Measurements from ENCODE around the gene CRYAA. TPM values are rescaled to one million over a fixed set of nuclear protein-coding genes. Genes with fewer than 3 reads are reported as not detected.
"Not testable (repeated sequence)": the region's sequence is repeated elsewhere in the genome, so short reads cannot be mapped to it uniquely, and the experiment has no call there.

The CRYAA gene
- total RNA-seq, 3 donors from 2014 or later = not detected

DNA sequence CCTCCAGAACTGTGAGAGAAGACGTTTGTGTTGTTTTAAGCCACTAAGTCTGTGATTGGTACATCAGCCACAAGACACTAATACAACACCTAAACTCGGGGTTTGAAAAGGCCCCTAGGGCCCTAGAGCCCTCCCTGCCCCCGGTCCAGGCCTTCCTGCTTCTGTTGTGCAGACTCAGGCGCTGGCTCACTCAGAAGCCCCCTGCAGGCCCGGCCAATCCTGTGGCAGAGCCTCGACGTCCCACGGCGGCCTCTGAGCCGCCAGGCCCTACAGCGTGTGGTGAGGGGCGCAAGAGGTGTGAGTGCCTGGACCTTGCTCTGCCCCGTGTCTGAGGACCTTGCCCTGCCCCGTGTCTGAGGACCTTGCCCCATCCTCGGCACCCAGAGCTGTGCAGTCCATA lies 3.1 kb upstream of the CRYAA start:
- H3K36me3 ChIP-seq; H3K4me1 ChIP-seq; H3K27ac ChIP-seq; H3K4me3 ChIP-seq; H3K27me3 ChIP-seq; DNase-seq (ENCODE audit: low spot score in 2 of 2); intact Hi-C loops (cut with DNase I; ENCODE audit: low total_unique reads); H3K9me3 ChIP-seq: not testable (repeated sequence)

DNA sequence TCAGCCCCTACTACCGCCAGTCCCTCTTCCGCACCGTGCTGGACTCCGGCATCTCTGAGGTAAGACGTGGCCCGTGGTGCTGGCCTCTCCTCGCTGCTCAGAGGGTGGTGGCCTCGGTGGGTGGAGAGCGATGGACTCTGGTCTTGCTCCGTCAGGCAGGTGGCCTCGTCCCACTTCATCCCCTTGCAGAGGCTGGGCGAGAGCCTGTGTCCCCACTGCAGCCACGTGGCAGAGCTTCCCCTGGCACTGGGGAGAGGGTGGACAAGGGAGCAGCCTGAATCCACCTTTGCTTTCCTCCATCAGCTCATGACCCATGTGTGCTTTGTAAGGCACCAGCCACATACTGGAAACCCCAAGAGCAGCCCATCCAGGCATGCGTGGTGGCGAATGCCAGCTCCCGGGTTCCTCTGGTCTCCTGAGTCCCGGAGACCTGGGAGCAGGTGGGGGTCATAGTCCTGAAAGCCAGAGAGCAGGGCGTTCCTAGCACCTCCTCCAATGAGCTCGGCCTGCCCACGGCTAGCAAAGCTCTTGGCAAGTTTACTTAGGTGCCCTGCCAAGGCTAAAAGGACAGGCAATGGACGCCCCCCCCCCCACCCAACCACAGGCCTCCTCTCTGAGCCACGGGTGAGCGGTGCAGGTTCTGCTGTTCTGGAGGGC lies 550 bp downstream of the CRYAA start:
- peak in 1 of 2 donors; percentile 11 for DNase-seq (ENCODE audit: low spot score in 2 of 2)
- H3K27ac ChIP-seq; H3K4me1 ChIP-seq; H3K4me3 ChIP-seq; intact Hi-C loops (cut with DNase I; ENCODE audit: low total_unique reads); H3K9me3 ChIP-seq; H3K36me3 ChIP-seq; H3K27me3 ChIP-seq: not testable (repeated sequence)

DNA sequence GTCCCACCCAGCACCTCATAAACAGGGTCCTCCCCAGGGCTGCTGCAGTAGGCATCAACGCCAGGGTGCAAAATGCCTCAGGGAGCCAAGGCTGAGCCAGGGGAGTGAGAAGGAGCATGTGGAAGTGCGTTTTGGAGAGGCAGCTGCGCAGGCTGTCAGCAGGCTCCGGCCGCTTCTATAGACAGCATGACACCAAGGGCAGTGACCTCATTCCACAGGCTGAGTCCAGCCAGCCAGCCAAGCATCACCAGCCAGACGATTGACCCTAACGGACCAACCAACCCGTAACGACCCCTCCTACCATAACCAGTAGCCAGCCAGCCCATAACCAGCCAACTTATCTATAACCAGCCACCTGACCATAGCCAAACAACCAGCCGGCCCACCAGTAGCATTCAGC lies 1.1 kb downstream of the CRYAA start:
- not testable (repeated sequence) for DNase-seq (ENCODE audit: low spot score in 2 of 2); H3K27ac ChIP-seq

DNA sequence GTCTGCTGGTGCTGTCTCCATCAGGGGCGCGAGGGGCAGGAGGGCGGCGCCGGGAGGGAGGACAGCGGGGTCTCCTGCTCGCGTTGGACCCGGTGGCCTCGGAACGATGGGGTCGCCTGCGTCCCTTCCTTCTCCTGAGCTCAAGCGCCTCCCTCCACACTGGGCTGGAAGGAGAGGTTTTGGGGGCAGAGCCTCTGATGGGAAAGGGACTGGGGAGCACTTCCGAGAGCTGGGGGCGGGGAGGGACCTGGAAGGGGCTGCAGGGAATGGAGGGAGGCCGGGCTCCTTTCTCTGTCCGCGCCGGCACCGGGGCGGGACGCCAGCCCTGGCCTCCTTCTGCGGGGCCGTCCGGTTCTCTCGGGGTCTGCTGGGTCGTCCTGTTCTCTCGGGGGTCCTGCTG lies 4.0 kb downstream of the CRYAA start:
- intact Hi-C loops (cut with DNase I; ENCODE audit: low total_unique reads) = not testable (repeated sequence)

More for the DNA sequence above, 1.1 kb downstream of the CRYAA start:
- H3K9me3 ChIP-seq; H3K27me3 ChIP-seq; H3K36me3 ChIP-seq; intact Hi-C loops (cut with DNase I; ENCODE audit: low total_unique reads); H3K4me3 ChIP-seq; H3K4me1 ChIP-seq: not testable (repeated sequence)

GRCh38 chr21:43173438-43173837 lies 4.6 kb downstream of the CRYAA start:
- H3K4me1 ChIP-seq; H3K27ac ChIP-seq; H3K4me3 ChIP-seq; H3K36me3 ChIP-seq; DNase-seq (ENCODE audit: low spot score in 2 of 2); intact Hi-C loops (cut with DNase I; ENCODE audit: low total_unique reads); H3K27me3 ChIP-seq; H3K9me3 ChIP-seq: not testable (repeated sequence)

More for the DNA sequence above, 4.0 kb downstream of the CRYAA start:
- H3K4me1 ChIP-seq; H3K27me3 ChIP-seq; H3K36me3 ChIP-seq; H3K9me3 ChIP-seq; H3K4me3 ChIP-seq; H3K27ac ChIP-seq; DNase-seq (ENCODE audit: low spot score in 2 of 2): not testable (repeated sequence)

- H3K4me3 ChIP-seq; H3K27ac ChIP-seq; H3K27me3 ChIP-seq; intact Hi-C loops (cut with DNase I; ENCODE audit: low total_unique reads); H3K36me3 ChIP-seq; H3K9me3 ChIP-seq; DNase-seq (ENCODE audit: low spot score in 2 of 2); H3K4me1 ChIP-seq: not testable (repeated sequence)
Measured at GRCh38 chr21:43173930-43174329, 5.1 kb downstream of the CRYAA start.

DNA sequence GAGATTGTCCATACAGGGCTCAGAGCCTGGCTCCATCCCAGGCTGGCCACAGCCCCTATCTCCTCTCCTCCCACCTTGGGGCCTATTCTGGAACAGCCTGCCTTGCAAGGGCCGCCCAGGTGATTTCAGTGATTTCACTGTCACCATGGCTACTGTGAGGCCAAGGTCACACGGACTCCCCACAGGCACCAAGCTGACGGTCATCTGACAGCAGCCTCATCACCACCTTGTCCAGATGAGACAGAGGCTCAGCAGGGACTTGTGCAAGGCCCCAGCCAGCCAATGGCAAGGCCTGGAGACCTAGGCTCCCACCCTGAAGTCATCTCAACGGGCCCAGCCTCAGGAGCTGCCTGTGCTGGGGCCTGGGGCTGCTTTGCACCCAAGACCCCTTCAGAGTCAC lies 6.2 kb downstream of the CRYAA start:
- DNase-seq (ENCODE audit: low spot score in 2 of 2); intact Hi-C loops (cut with DNase I; ENCODE audit: low total_unique reads); H3K4me1 ChIP-seq; H3K4me3 ChIP-seq; H3K9me3 ChIP-seq; H3K27ac ChIP-seq; H3K36me3 ChIP-seq; H3K27me3 ChIP-seq: not testable (repeated sequence)

DNA sequence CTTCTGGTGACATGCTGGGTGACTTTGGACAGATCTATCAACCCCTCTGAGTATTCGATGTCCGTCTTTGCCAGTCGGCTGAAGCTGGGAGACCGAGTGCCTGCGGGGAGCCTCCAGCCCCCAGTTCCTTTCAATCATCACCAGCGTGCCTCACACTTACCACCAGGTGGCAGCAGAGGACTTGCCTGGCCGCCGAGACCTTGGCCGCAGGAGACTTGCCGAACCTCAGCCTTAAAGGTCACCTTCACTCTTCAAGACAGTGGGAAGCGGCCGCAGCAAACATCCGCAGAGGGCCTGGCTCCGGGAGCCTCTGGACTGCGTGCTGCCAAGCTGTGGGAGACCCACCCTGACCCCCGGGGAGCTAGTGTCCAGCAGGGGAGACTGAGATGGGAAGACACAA lies 7.8 kb downstream of the CRYAA start:
- intact Hi-C loops (cut with DNase I; ENCODE audit: low total_unique reads) = not testable (repeated sequence)

DNA sequence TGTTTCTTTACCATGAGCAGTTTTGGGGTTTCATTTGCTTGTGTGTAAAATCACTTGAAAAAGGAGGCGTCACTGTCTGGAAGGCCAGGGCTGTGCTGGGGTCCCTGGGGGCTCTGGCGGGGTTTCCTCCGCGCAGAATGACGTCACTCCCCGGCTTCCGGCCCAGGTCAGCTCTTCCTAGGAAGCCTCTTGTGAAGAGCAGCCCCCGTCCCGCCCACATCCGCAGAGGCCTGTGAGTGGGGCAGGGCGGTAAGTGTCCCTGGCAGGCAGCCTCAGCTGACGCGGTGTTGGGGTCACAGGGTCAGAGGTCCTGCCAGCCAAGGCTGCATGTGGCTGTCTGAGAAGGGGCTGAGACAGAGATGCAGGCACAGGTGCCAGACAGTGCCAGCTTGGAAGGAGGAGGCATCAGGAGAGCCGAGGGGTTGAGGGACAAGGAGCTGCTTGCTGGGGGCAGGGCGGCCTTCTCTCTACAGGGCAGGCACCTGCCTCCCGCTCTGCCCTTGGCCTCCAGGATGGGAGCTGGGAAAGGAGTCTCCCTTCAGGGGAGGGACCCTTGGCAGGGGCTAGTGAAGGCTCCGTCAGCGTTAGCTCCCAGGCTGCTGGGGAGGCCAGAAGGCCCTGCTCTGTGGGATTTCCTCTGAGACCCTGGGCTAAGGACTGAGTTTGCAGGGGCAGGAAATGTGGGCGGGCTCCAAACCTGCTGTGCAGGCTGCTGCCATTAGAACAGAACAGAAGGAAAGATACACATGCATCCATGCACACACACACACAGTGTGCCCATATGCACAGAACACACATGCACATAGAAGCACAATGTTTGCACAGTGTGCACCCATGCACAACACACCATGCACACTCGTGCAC lies 8.5 kb downstream of the CRYAA start:
- H3K27ac ChIP-seq; H3K9me3 ChIP-seq; intact Hi-C loops (cut with DNase I; ENCODE audit: low total_unique reads); H3K27me3 ChIP-seq; H3K36me3 ChIP-seq; H3K4me3 ChIP-seq; H3K4me1 ChIP-seq; DNase-seq (ENCODE audit: low spot score in 2 of 2): not testable (repeated sequence)

More for the DNA sequence above, 7.8 kb downstream of the CRYAA start:
- H3K9me3 ChIP-seq; H3K4me3 ChIP-seq; H3K4me1 ChIP-seq; H3K27ac ChIP-seq; H3K27me3 ChIP-seq; DNase-seq (ENCODE audit: low spot score in 2 of 2); H3K36me3 ChIP-seq: not testable (repeated sequence)

GRCh38 chr21:43178175-43178826 lies 9.5 kb downstream of the CRYAA start:
- intact Hi-C loops (cut with DNase I; ENCODE audit: low total_unique reads); H3K27me3 ChIP-seq; DNase-seq (ENCODE audit: low spot score in 2 of 2): not testable (repeated sequence)

DNA sequence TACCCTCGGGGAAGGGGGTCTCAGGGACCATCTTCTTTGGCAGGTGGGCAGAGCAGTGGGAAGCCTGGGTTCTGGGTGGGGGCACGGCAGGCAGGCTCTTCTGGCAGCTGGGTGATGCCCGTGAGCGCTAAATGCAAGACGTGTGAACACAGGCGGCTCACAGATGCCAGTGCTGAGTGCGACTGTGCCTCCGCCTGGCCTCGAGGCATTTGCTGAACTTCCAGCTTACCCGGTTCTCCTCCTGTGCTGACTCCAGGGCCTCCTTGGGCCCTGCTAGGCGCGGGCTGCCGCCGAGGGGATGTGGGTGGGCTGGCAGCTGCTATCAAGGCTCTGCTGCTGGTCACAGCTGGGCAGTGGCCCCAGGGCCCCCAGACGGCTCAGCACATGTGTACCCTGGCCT lies 12.2 kb downstream of the CRYAA start:
- intact Hi-C loops (cut with DNase I; ENCODE audit: low total_unique reads); H3K27ac ChIP-seq; H3K4me3 ChIP-seq; H3K27me3 ChIP-seq; H3K9me3 ChIP-seq; DNase-seq (ENCODE audit: low spot score in 2 of 2); H3K36me3 ChIP-seq; H3K4me1 ChIP-seq: not testable (repeated sequence)

More at GRCh38 chr21:43178175-43178826, 9.5 kb downstream of the CRYAA start:
- not testable (repeated sequence) for H3K36me3 ChIP-seq, H3K4me1 ChIP-seq, H3K9me3 ChIP-seq, H3K4me3 ChIP-seq, H3K27ac ChIP-seq

DNA sequence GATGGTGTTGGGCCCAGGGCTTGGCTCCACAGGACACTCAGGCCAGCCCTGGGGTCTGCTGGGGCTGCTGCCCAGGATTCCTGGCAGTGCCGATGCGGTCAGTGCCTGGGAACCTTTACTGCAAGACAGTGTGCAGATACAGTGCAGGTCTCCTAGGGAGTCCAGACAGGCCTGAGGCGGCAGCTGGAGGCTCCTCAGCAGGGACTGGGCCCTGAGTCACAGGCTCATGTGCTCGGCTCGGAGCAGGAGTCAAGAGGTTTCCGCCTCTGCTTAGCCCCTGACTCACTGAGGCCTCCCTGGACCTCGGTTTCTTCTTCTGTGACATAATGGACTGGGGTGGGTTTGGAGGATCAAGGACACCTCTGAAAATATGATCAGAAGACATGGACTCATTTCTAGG lies 18.5 kb downstream of the CRYAA start:
- H3K4me3 ChIP-seq; H3K9me3 ChIP-seq; H3K36me3 ChIP-seq; DNase-seq (ENCODE audit: low spot score in 2 of 2); H3K27me3 ChIP-seq; intact Hi-C loops (cut with DNase I; ENCODE audit: low total_unique reads); H3K4me1 ChIP-seq; H3K27ac ChIP-seq: not testable (repeated sequence)

Data from breast epithelium (tissue), 4 donors.